ENCODE data around the gene PLA2G3. TPM values are rescaled to one million over a fixed set of nuclear protein-coding genes. Genes with fewer than 3 reads are reported as not detected.

PLA2G3 gene
- total RNA-seq, 1 experiment from 2014 or later: 18.3 TPM

DNA sequence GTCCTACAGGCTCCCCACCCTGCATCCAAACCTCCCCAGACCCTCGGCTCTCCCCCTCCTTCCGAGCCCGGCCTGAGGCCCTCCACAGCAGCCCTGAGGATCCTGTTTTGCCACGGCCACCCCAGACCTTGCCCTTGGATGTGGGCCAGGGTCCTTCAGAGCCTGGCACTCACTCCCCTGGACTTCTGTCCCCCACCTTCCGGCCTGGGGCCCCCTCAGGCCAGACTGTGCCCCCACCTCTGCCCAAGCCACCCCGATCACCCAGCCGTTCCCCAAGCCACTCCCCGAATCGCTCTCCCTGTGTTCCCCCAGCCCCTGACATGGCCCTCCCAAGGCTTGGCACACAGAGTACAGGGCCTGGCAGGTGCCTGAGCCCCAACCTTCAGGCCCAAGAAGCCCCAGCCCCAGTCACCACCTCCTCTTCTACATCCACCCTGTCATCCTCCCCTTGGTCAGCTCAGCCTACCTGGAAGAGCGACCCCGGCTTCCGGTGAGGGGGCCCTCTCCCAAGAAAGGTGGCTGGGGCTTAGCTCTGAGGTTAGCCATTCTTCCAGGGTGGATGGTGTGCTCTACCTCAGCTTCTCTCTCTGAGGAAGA, 14.7 kb downstream of the PLA2G3 start:
- POLR2A ChIA-PET: interaction anchor here (0.6 kb wide), 1 partner anchor 54 kb away, joined by 3 read pairs; no protein-coding TSS in a partner anchor
- CTCF ChIA-PET: interaction anchor here (1.3 to 3.5 kb wide), 3 partner anchors 15 to 20 kb away, joined by 4 to 56 read pairs (median 8); partner anchors contain the start of genes PLA2G3 and SELENOM

DNA sequence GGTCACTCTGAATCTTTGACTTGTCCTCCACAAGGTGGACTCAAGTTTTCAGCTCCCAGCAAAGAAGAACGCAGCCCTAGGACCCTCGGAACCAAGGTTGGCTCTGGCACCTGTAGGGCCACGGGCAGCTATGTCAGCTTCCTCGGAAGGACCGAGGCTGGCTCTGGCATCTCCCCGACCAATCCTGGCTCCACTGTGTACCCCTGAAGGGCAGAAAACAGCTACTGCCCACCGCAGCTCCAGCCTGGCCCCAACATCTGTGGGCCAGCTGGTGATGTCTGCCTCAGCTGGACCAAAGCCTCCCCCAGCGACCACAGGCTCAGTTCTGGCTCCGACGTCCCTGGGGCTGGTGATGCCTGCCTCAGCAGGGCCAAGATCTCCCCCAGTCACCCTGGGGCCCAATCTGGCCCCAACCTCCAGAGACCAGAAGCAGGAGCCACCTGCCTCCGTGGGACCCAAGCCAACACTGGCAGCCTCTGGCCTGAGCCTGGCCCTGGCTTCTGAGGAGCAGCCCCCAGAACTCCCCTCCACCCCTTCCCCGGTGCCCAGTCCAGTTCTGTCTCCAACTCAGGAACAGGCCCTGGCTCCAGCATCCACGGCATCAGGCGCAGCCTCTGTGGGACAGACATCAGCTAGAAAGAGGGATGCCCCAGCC, 15.4 kb downstream of the PLA2G3 start:
- ChIA-PET CTCF (interaction anchor here (1.2 to 1.5 kb wide), 4 partner anchors 17 to 148 kb away, joined by 3 to 8 read pairs (median 6); partner anchors contain the start of gene SELENOM), POLR2A (no interaction called here)
- DNase-seq (ENCODE audit: low spot score) (no peak), ATAC-seq (no peak)
- Mint-ChIP-seq H3K27ac (no peak overlapping the region), H3K9me3 (no peaks in the 10 kb centered on the region), H3K4me1 (peaks cover 29% of the 10 kb centered on the region), H3K36me3 (no peaks in the 10 kb centered on the region), H3K27me3 (ENCODE audit: low read depth) (peaks cover 3% of the 10 kb centered on the region; the same call in 1 of the 2 replicates), H3K4me3 (no peak overlapping the region)
- TF ChIP-seq JUN (CRISPR knock-in tag; IDR thresholded peaks at IDR 0.05) (no peak), NR1H2 (CRISPR knock-in tag; IDR thresholded peaks at IDR 0.05) (no peak)

More for the DNA sequence above, 14.7 kb downstream of the PLA2G3 start:
- ATAC-seq (no peak), DNase-seq (ENCODE audit: low spot score) (no peak)
- H3K9me3 Mint-ChIP-seq: no peaks in the 10 kb centered on the region
- H3K27ac Mint-ChIP-seq: no peak overlapping the region
- TF ChIP-seq, protein P1, sequence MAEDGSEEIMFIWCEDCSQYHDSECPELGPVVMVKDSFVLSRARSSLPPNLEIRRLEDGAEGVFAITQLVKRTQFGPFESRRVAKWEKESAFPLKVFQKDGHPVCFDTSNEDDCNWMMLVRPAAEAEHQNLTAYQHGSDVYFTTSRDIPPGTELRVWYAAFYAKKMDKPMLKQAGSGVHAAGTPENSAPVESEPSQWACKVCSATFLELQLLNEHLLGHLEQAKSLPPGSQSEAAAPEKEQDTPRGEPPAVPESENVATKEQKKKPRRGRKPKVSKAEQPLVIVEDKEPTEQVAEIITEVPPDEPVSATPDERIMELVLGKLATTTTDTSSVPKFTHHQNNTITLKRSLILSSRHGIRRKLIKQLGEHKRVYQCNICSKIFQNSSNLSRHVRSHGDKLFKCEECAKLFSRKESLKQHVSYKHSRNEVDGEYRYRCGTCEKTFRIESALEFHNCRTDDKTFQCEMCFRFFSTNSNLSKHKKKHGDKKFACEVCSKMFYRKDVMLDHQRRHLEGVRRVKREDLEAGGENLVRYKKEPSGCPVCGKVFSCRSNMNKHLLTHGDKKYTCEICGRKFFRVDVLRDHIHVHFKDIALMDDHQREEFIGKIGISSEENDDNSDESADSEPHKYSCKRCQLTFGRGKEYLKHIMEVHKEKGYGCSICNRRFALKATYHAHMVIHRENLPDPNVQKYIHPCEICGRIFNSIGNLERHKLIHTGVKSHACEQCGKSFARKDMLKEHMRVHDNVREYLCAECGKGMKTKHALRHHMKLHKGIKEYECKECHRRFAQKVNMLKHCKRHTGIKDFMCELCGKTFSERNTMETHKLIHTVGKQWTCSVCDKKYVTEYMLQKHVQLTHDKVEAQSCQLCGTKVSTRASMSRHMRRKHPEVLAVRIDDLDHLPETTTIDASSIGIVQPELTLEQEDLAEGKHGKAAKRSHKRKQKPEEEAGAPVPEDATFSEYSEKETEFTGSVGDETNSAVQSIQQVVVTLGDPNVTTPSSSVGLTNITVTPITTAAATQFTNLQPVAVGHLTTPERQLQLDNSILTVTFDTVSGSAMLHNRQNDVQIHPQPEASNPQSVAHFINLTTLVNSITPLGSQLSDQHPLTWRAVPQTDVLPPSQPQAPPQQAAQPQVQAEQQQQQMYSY (CRISPR knock-in tag; IDR thresholded peaks at IDR 0.05): no peak
- no peak for TF ChIP-seq HMGA2 (CRISPR knock-in tag; IDR thresholded peaks at IDR 0.05)
- no peak for TF ChIP-seq ZNF232 (CRISPR knock-in tag; IDR thresholded peaks at IDR 0.05)
- TF ChIP-seq NR3C1 (CRISPR knock-in tag; conservative IDR thresholded peaks at IDR 0.05; ENCODE audit: low read depth): no peak
- no peak for TF ChIP-seq FOXK1 (CRISPR knock-in tag; IDR thresholded peaks at IDR 0.05)
- TF ChIP-seq GTF2I (CRISPR knock-in tag; conservative IDR thresholded peaks at IDR 0.05): no peak
- H3K36me3 Mint-ChIP-seq: no peaks in the 10 kb centered on the region
- H3K4me1 Mint-ChIP-seq: peaks cover 25% of the 10 kb centered on the region
- H3K27me3 Mint-ChIP-seq (ENCODE audit: low read depth): peaks cover 3% of the 10 kb centered on the region; the same call in 1 of the 2 replicates
- H3K4me3 Mint-ChIP-seq: no peak overlapping the region

DNA sequence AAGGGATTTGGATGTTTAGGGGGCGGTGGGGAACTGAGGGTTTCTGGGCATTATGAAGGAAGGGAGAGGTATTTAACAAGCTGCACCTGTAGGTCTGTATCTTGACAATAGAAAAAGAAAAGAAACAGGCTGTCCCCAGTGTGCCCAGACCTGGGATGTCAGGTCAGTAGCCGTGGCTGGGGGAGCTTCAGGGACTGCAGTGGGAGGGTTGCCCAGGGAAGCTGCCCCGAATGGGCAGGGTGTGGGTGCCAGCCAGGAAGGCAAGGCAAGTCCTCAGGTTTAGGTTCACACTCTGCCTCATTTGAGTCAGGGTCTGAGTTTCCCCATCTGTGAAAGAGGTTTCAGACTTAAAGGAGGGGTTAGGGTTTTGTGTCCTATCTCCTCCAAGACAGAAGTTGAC, 16.0 kb downstream of the PLA2G3 start:
- POLR2A ChIA-PET: no interaction called here
- Mint-ChIP-seq H3K9me3 (no peaks in the 10 kb centered on the region), H3K4me3 (no peak overlapping the region), H3K4me1 (peaks cover 36% of the 10 kb centered on the region), H3K27ac (no peak overlapping the region), H3K36me3 (no peaks in the 10 kb centered on the region), H3K27me3 (ENCODE audit: low read depth) (peaks cover 3% of the 10 kb centered on the region; the same call in 1 of the 2 replicates)
- ATAC-seq (no peak), DNase-seq (ENCODE audit: low spot score) (no peak)
- CTCF ChIA-PET: interaction anchor here (1.2 to 1.5 kb wide), 4 partner anchors 17 to 149 kb away, joined by 3 to 8 read pairs (median 6); partner anchors contain the start of gene SELENOM
- TF ChIP-seq, protein P1 (CRISPR knock-in tag; IDR thresholded peaks at IDR 0.05): no peak
- TF ChIP-seq ATF1 (CRISPR knock-in tag; IDR thresholded peaks at IDR 0.05) (no peak), TCF7 (CRISPR knock-in tag; IDR thresholded peaks at IDR 0.05; ENCODE audit: low read depth) (no peak)
- TF ChIP-seq, protein P2, sequence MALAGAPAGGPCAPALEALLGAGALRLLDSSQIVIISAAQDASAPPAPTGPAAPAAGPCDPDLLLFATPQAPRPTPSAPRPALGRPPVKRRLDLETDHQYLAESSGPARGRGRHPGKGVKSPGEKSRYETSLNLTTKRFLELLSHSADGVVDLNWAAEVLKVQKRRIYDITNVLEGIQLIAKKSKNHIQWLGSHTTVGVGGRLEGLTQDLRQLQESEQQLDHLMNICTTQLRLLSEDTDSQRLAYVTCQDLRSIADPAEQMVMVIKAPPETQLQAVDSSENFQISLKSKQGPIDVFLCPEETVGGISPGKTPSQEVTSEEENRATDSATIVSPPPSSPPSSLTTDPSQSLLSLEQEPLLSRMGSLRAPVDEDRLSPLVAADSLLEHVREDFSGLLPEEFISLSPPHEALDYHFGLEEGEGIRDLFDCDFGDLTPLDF (CRISPR knock-in tag; IDR thresholded peaks at IDR 0.05): no peak
- TF ChIP-seq, protein P3, sequence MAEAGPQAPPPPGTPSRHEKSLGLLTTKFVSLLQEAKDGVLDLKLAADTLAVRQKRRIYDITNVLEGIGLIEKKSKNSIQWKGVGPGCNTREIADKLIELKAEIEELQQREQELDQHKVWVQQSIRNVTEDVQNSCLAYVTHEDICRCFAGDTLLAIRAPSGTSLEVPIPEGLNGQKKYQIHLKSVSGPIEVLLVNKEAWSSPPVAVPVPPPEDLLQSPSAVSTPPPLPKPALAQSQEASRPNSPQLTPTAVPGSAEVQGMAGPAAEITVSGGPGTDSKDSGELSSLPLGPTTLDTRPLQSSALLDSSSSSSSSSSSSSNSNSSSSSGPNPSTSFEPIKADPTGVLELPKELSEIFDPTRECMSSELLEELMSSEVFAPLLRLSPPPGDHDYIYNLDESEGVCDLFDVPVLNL (CRISPR knock-in tag; IDR thresholded peaks at IDR 0.05; ENCODE audit: borderline replicate concordance, low read depth): no peak
- TF ChIP-seq, protein P4, sequence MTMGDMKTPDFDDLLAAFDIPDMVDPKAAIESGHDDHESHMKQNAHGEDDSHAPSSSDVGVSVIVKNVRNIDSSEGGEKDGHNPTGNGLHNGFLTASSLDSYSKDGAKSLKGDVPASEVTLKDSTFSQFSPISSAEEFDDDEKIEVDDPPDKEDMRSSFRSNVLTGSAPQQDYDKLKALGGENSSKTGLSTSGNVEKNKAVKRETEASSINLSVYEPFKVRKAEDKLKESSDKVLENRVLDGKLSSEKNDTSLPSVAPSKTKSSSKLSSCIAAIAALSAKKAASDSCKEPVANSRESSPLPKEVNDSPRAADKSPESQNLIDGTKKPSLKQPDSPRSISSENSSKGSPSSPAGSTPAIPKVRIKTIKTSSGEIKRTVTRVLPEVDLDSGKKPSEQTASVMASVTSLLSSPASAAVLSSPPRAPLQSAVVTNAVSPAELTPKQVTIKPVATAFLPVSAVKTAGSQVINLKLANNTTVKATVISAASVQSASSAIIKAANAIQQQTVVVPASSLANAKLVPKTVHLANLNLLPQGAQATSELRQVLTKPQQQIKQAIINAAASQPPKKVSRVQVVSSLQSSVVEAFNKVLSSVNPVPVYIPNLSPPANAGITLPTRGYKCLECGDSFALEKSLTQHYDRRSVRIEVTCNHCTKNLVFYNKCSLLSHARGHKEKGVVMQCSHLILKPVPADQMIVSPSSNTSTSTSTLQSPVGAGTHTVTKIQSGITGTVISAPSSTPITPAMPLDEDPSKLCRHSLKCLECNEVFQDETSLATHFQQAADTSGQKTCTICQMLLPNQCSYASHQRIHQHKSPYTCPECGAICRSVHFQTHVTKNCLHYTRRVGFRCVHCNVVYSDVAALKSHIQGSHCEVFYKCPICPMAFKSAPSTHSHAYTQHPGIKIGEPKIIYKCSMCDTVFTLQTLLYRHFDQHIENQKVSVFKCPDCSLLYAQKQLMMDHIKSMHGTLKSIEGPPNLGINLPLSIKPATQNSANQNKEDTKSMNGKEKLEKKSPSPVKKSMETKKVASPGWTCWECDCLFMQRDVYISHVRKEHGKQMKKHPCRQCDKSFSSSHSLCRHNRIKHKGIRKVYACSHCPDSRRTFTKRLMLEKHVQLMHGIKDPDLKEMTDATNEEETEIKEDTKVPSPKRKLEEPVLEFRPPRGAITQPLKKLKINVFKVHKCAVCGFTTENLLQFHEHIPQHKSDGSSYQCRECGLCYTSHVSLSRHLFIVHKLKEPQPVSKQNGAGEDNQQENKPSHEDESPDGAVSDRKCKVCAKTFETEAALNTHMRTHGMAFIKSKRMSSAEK (CRISPR knock-in tag; IDR thresholded peaks at IDR 0.05; ENCODE audit: borderline replicate concordance): no peak

Measured in WTC11 (cell line).